ENCODE results near the gene THSD4.

GRCh38 chr15:71316911-71317310 lies 201.6 kb downstream of the THSD4 start:
- TF ChIP-seq CTCF (IDR thresholded peaks at IDR 0.05; ENCODE audit: low read depth, low read length) (no peak), EZH2phosphoT487 (IDR thresholded peaks at IDR 0.05; ENCODE audit: low read depth) (no peak)

Data from OCI-LY3 (cell line).